ENCODE measurements around the gene CLCNKB. TPM values are rescaled to one million over a fixed set of nuclear protein-coding genes. Genes with fewer than 3 reads are reported as not detected.
"Not testable (repeated sequence)": the region's sequence is repeated elsewhere in the genome, so short reads cannot be mapped to it uniquely, and the experiment has no call there.

Gene CLCNKB
- total RNA-seq, 1 donor from 2014 or later: 3.0 TPM

- H3K9me3 Mint-ChIP-seq: no peaks in the 10 kb centered on the region
- peaks cover 6% of the 10 kb centered on the region for H3K27me3 Mint-ChIP-seq (ENCODE audit: low read depth)
- H3K36me3 Mint-ChIP-seq: no peaks in the 10 kb centered on the region
- peaks cover 36% of the 10 kb centered on the region for H3K4me1 Mint-ChIP-seq
- no peak overlapping the region for H3K27ac Mint-ChIP-seq
- no peak for TF ChIP-seq CTCF (IDR thresholded peaks at IDR 0.05; ENCODE audit: unreplicated experiment)
- no peak for DNase-seq (ENCODE audit: low spot score in 2 of 2, unreplicated experiment in 2 of 2)
- no peak overlapping the region for H3K4me3 Mint-ChIP-seq
These were observed 23.3 kb upstream of the CLCNKB start for GRCh38 chr1:16020325-16020724.

- H3K4me3 Mint-ChIP-seq; H3K36me3 Mint-ChIP-seq; H3K27me3 Mint-ChIP-seq (ENCODE audit: low read depth); H3K27ac Mint-ChIP-seq; H3K9me3 Mint-ChIP-seq; DNase-seq (ENCODE audit: low spot score in 2 of 2, unreplicated experiment in 2 of 2): not testable (repeated sequence)
- H3K4me1 Mint-ChIP-seq: peaks cover 33% of the 10 kb centered on the region
These were observed 22.7 kb upstream of the CLCNKB start for GRCh38 chr1:16020878-16021277.

- H3K4me1 Mint-ChIP-seq: peaks cover 32% of the 10 kb centered on the region
- no peak within 1 kb of the TSS for H3K4me3 Mint-ChIP-seq
- H3K36me3 Mint-ChIP-seq: no peaks in the 10 kb centered on the region
- no peak within 1 kb of the TSS for H3K27ac Mint-ChIP-seq
- DNase-seq (ENCODE audit: low spot score in 2 of 2, unreplicated experiment in 2 of 2): no peak
- no peaks in the 10 kb centered on the region for H3K9me3 Mint-ChIP-seq
- TF ChIP-seq CTCF (IDR thresholded peaks at IDR 0.05; ENCODE audit: unreplicated experiment): no peak
- H3K27me3 Mint-ChIP-seq (ENCODE audit: low read depth): peaks cover 6% of the 10 kb centered on the region
These were observed 21.9 kb upstream of the CLCNKB start, which contains the start of gene CLCNKA for GRCh38 chr1:16021681-16022080. Gene CLCNKA (plus strand): TSS chr1:16022036. CDS start chr1:16022620, 584 bp downstream.

GRCh38 chr1:16022393-16022792 lies 21.2 kb upstream of the CLCNKB start:
- no peaks in the 10 kb centered on the region for H3K9me3 Mint-ChIP-seq

GRCh38 chr1:16023050-16023653 lies 20.4 kb upstream of the CLCNKB start:
- H3K27ac Mint-ChIP-seq: no peak overlapping the region
- H3K4me1 Mint-ChIP-seq: peaks cover 21% of the 10 kb centered on the region
- H3K27me3 Mint-ChIP-seq (ENCODE audit: low read depth): peaks cover 8% of the 10 kb centered on the region
- no peaks in the 10 kb centered on the region for H3K36me3 Mint-ChIP-seq
- no peak for TF ChIP-seq CTCF (IDR thresholded peaks at IDR 0.05; ENCODE audit: unreplicated experiment)
- no peak overlapping the region for H3K4me3 Mint-ChIP-seq
- no peaks in the 10 kb centered on the region for H3K9me3 Mint-ChIP-seq
- no peak for DNase-seq (ENCODE audit: low spot score in 2 of 2, unreplicated experiment in 2 of 2)

More at GRCh38 chr1:16022393-16022792, 21.2 kb upstream of the CLCNKB start:
- H3K36me3 Mint-ChIP-seq: no peaks in the 10 kb centered on the region
- DNase-seq (ENCODE audit: low spot score in 2 of 2, unreplicated experiment in 2 of 2): no peak
- H3K27ac Mint-ChIP-seq: no peak overlapping the region
- peaks cover 26% of the 10 kb centered on the region for H3K4me1 Mint-ChIP-seq
- H3K27me3 Mint-ChIP-seq (ENCODE audit: low read depth): peaks cover 6% of the 10 kb centered on the region
- H3K4me3 Mint-ChIP-seq: no peak overlapping the region
- TF ChIP-seq CTCF (IDR thresholded peaks at IDR 0.05; ENCODE audit: unreplicated experiment): no peak

- not testable (repeated sequence) for H3K4me3 Mint-ChIP-seq; DNase-seq (ENCODE audit: low spot score in 2 of 2, unreplicated experiment in 2 of 2); H3K4me1 Mint-ChIP-seq; H3K27me3 Mint-ChIP-seq (ENCODE audit: low read depth); H3K27ac Mint-ChIP-seq; H3K9me3 Mint-ChIP-seq; H3K36me3 Mint-ChIP-seq
These were observed 17.3 kb upstream of the CLCNKB start for GRCh38 chr1:16026302-16026701.

All from mesothelial cell of epicardium (in vitro differentiated cells).